ENCODE data around the gene C1orf122.

Gene C1orf122

GRCh38 chr1:37802439-37802838 lies 5.2 kb upstream of the C1orf122 start:
- no peak for DNase-seq (ENCODE audit: low read depth)

- DNase-seq (ENCODE audit: low read depth): no peak
Observed at GRCh38 chr1:37807220-37807554, 403 bp upstream of the C1orf122 start.

GRCh38 chr1:37808369-37809319 lies 1.1 kb downstream of the C1orf122 start:
- no peak for DNase-seq (ENCODE audit: low read depth)

- DNase-seq (ENCODE audit: low read depth): no peak
Observed at GRCh38 chr1:37809942-37810341, 2.4 kb downstream of the C1orf122 start.

- DNase-seq (ENCODE audit: low read depth): no peak
Observed at GRCh38 chr1:37811027-37811655, 3.6 kb downstream of the C1orf122 start.

GRCh38 chr1:37813529-37814145 lies 6.0 kb downstream of the C1orf122 start:
- no peak for DNase-seq (ENCODE audit: low read depth)

- no peak for DNase-seq (ENCODE audit: low read depth)
Observed at GRCh38 chr1:37814252-37814651, 6.7 kb downstream of the C1orf122 start.

- no peak for DNase-seq (ENCODE audit: low read depth)
Observed at GRCh38 chr1:37817481-37817880, 9.9 kb downstream of the C1orf122 start.

- no peak for DNase-seq (ENCODE audit: low read depth)
Observed at GRCh38 chr1:37821481-37821880, 13.9 kb downstream of the C1orf122 start.

- no peak for DNase-seq (ENCODE audit: low read depth)
Observed at GRCh38 chr1:37822906-37823815, 15.6 kb downstream of the C1orf122 start.

GRCh38 chr1:37824001-37824400 lies 16.4 kb downstream of the C1orf122 start:
- no peak for DNase-seq (ENCODE audit: low read depth)

GRCh38 chr1:37825506-37825905 lies 17.9 kb downstream of the C1orf122 start:
- no peak for DNase-seq (ENCODE audit: low read depth)

GRCh38 chr1:37828410-37829074 lies 21.0 kb downstream of the C1orf122 start:
- no peak for DNase-seq (ENCODE audit: low read depth)

GRCh38 chr1:37831109-37831508 lies 23.5 kb downstream of the C1orf122 start:
- no peak for DNase-seq (ENCODE audit: low read depth)

- no peak for DNase-seq (ENCODE audit: low read depth)
Observed at GRCh38 chr1:37831809-37832208, 24.2 kb downstream of the C1orf122 start.

GRCh38 chr1:37836788-37837187 lies 29.2 kb downstream of the C1orf122 start:
- DNase-seq (ENCODE audit: low read depth): no peak

- no peak for DNase-seq (ENCODE audit: low read depth)
Observed at GRCh38 chr1:37839676-37840075, 32.1 kb downstream of the C1orf122 start.

- DNase-seq (ENCODE audit: low read depth): no peak
Observed at GRCh38 chr1:37840711-37841110, 33.1 kb downstream of the C1orf122 start.

GRCh38 chr1:37841652-37842051 lies 34.1 kb downstream of the C1orf122 start:
- DNase-seq (ENCODE audit: low read depth): no peak

- no peak for DNase-seq (ENCODE audit: low read depth)
Observed at GRCh38 chr1:37844536-37844935, 36.9 kb downstream of the C1orf122 start.

GRCh38 chr1:37845049-37845646 lies 37.6 kb downstream of the C1orf122 start:
- DNase-seq (ENCODE audit: low read depth): no peak

Data from GM04503 (cell line).